AG04449 (cell line): Measurements from ENCODE around the gene RD3L.

Experiments
- CTCF ChIA-PET: fragments of 350-600 bp; formaldehyde crosslinking; extraction: SDS; loops from one replicate; lab custom pipeline; 2021; ENCODE audit warnings: antibody characterized with exemption; lab: Yijun Ruan, JAX
- POLR2A ChIA-PET: fragments of 400-600, 350-600 bp; formaldehyde crosslinking; extraction: SDS; loops from one replicate; lab custom pipeline; 2020; ENCODE audit warnings: antibody characterized with exemption, inconsistent platforms; lab: Yijun Ruan, JAX
- DNase-seq: peaks from one replicate; pipeline ENCODE4 v3.0.0-alpha.2; 2010; ENCODE audit warnings: low read depth, low spot score
- H3K4me3 ChIP-seq: 2 replicates; pipeline ENCODE4 v1.5.1; 2011; ENCODE audit warnings: low read depth, mild to moderate bottlenecking, control low read depth, low read length
- TF ChIP-seq, protein P1 (sequence below): IDR thresholded peaks from one replicate; pipeline ENCODE4 v1.5.1; 2011; ENCODE audit warnings: mild to moderate bottlenecking, moderate library complexity, low read length, control low read depth, inconsistent platforms; ENCODE audit not compliant: insufficient read depth; ENCODE audit errors: missing control alignments

The RD3L gene

DNA sequence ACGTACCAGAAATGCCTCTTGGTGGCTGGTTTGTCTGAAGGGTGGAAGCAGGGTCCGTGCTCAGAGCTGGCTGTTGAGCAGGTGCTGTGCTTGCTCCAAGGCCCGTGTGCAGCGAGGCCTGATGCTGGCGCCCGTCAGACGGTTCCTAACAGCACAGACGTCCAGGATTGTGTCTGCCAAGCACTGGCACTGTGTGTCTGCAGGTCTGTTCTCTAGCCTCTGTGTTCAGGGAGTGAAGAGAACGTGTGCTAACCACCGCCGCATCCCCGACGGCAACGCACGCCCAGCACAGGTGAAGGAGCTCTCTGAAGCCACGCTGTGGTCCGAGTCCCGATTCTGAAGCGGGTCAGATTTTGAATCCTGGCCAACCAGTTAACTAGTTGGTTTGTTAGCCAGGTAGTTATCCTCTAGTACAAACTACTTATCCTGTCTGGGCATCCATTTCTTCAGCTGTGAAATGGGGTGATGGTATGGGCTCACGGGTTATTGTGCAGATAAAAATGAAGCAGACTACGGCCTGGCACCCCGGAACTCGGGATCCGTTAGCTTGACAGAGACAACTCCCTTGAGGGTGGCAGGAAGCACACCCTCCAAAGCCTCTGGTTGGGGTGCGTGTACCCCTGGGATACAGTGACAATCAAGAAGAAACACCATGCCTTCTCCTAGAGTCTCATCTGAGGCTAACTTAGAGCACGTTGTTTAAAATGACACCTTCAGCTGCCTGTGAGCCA lies 32.6 kb downstream of the RD3L start:
- POLR2A ChIA-PET: interaction anchor here (0.7 to 1.3 kb wide), 2 partner anchors 53 to 101 kb away, joined by 3 read pairs; no protein-coding TSS in a partner anchor
- no peak for DNase-seq
- no peak overlapping the region; the same call in 1 of the 2 replicates for H3K4me3 ChIP-seq
- CTCF ChIA-PET: interaction anchor here (0.7 to 8.9 kb wide), 17 partner anchors 9 to 353 kb away, joined by 3 to 82 read pairs (median 5); partner anchors contain the start of gene RD3L
- TF ChIP-seq, protein P1, sequence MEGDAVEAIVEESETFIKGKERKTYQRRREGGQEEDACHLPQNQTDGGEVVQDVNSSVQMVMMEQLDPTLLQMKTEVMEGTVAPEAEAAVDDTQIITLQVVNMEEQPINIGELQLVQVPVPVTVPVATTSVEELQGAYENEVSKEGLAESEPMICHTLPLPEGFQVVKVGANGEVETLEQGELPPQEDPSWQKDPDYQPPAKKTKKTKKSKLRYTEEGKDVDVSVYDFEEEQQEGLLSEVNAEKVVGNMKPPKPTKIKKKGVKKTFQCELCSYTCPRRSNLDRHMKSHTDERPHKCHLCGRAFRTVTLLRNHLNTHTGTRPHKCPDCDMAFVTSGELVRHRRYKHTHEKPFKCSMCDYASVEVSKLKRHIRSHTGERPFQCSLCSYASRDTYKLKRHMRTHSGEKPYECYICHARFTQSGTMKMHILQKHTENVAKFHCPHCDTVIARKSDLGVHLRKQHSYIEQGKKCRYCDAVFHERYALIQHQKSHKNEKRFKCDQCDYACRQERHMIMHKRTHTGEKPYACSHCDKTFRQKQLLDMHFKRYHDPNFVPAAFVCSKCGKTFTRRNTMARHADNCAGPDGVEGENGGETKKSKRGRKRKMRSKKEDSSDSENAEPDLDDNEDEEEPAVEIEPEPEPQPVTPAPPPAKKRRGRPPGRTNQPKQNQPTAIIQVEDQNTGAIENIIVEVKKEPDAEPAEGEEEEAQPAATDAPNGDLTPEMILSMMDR: no peak

DNA sequence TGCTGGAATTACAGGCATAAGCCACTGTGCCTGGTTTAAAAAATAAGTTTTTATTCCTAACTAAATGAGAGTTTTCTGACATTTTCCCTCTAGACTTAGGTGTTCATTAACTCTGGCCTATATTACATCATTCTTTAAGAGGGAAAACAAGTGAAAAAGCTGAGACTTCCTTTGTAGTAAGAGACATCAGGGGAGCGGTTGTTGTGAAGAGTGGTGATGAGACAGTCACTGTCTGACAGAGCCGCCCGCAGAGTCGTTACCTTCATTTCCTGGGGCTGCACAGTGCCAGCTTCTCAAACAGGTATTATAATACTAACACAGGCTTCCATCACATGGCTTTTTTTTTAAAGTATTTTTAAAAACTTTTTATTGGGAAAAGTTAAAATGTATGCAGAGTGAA lies 33.7 kb downstream of the RD3L start:
- ChIA-PET CTCF (interaction anchor here (0.8 to 8.9 kb wide), 2 partner anchors 13 to 91 kb away, joined by 3 to 82 read pairs; a partner anchor contains a TSS), POLR2A (no interaction called here)
- no peak for DNase-seq
- no peak overlapping the region for H3K4me3 ChIP-seq
- TF ChIP-seq, protein P1: no peak

DNA sequence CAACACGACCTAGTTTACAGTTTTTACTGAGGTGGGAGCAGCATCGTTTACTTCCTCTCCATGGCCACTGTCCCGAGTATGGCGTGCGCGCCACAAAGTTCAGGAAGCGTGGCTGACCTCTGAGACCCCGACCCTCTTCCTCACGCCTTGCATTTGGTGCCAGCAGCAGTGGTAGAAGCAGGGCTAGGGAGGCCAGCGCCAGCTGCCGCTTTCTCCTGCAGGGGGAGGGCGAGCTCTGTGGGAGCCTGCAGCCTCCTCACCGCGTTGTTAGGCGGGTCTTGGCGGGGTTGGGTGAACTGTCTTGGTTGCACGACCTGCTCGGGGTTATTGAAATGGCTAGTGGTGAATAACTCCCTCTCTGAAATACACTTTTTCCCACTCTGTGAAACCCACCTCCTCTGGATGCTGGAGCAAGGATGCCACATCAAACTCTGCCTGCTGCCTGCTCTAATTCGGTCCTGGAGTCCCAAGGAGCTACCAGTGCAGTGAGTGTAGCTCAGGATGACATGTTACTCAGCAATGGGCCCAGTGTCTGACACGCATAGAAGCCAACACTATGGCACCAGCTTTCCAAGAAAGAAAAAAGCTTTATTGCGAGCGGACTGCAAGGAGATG lies 36.4 kb downstream of the RD3L start:
- DNase-seq: no peak
- ChIA-PET CTCF (interaction anchor here (0.8 to 8.9 kb wide), 6 partner anchors 10 to 334 kb away, joined by 3 to 82 read pairs (median 4); a partner anchor contains a TSS), POLR2A (no interaction called here)
- H3K4me3 ChIP-seq: no peak overlapping the region
- TF ChIP-seq, protein P1: peak; percentile 38

DNA sequence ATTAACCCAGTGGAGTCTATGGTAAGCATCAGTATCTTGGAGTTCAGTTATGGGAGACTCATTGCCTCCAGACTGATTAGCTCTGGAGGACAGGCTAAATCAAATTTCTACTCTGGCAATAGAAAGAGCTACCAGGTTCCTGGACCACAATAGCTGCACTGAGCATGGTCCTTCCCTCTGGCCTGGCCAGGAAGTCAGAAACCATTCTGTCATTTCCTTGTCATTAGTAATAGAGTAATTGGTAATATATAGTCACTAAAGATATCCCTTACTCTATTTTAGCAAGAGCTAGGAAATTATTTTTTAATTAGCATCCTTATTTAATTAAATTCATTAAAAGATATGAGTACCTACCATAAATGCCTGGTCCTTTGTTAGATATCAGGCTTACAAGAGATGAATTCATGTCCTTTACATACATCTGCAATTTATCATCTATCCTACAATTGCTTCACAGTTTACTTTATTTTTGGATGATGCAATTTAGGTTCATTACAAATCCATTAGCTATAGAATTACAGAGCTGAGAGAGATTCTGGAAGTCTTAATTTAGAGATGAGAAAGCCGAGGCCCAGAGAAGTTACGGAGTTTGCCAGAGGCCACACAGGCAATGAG lies 37.7 kb downstream of the RD3L start:
- ChIA-PET CTCF (interaction anchor here (0.8 to 3.8 kb wide), 5 partner anchors 10 to 96 kb away, joined by 3 to 21 read pairs (median 7); no protein-coding TSS in a partner anchor), POLR2A (no interaction called here)
- no peak overlapping the region for H3K4me3 ChIP-seq
- TF ChIP-seq, protein P1: no peak
- no peak for DNase-seq

DNA sequence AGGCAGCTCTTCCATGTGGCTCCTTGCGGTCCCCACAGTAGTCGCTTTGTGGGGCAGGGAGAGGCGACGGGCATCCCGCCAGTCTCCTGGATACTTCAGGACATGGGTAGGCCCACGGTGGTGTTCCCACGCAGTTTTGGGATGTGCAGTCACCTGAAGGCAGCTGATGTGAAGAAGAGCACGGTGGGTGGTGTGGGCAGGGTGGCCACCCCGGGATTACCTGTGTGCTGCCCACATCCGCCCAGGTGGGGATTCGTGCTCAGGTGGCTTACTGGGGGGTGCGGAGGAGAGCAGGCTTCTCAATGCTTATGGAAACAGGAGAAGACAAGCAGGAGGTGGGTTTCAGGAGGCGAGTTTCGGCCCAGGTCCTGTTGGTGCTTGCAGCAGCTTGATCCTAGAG lies 42.5 kb downstream of the RD3L start:
- CTCF ChIA-PET: interaction anchor here (1.1 to 3.1 kb wide), 7 partner anchors 10 to 42 kb away, joined by 3 to 23 read pairs (median 11); partner anchors contain the start of gene RD3L
- TF ChIP-seq, protein P1: no peak
- DNase-seq: no peak
- no peak overlapping the region for H3K4me3 ChIP-seq
- POLR2A ChIA-PET: no interaction called here
